ENCODE results near the gene GOLGA1.

DNA sequence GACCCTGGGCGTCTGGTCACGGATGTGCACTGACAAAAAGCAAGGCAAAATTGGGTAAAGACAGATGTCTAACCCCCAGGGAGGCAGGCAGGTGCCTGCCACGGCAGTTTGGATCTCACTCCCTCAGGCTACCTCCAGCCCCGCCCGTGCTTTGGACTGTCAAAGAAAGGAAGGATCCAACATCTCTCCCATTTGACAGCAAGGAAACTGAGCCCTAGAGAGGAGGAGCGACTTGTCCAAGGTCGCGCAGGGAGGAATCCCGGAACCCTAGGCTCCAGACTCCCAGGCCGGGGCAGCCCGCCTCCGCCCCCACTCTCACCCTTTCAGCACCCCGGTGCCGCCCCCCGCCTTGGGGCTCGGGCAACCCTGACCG is 376 bp downstream of the GOLGA1 start:
- TF ChIP-seq, protein P1, sequence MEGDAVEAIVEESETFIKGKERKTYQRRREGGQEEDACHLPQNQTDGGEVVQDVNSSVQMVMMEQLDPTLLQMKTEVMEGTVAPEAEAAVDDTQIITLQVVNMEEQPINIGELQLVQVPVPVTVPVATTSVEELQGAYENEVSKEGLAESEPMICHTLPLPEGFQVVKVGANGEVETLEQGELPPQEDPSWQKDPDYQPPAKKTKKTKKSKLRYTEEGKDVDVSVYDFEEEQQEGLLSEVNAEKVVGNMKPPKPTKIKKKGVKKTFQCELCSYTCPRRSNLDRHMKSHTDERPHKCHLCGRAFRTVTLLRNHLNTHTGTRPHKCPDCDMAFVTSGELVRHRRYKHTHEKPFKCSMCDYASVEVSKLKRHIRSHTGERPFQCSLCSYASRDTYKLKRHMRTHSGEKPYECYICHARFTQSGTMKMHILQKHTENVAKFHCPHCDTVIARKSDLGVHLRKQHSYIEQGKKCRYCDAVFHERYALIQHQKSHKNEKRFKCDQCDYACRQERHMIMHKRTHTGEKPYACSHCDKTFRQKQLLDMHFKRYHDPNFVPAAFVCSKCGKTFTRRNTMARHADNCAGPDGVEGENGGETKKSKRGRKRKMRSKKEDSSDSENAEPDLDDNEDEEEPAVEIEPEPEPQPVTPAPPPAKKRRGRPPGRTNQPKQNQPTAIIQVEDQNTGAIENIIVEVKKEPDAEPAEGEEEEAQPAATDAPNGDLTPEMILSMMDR (IDR thresholded peaks at IDR 0.05; ENCODE audit: low read length) = no peak
- no peak for TF ChIP-seq EZH2 (optimal IDR thresholded peaks at IDR 0.05; ENCODE audit: low read depth, low read length)
